Heart right ventricle (tissue), 16 donors: ENCODE data around the gene FRS3. TPM values are rescaled to one million over a fixed set of nuclear protein-coding genes. Genes with fewer than 3 reads are reported as not detected.

Source experiments
- ATAC-seq, 8 donors: fragments of 200-7000 bp; cut with Tn5 transposase; one replicate each; pipeline ENCODE4 v1.9.1; 2020; ENCODE audit warnings: mild to moderate bottlenecking in 8 of 8, moderate library complexity in 8 of 8, moderate number of reproducible peaks in 1 of 8
- DNase-seq, 2 donors: peaks; one replicate each; pipeline ENCODE4 v3.0.0-alpha.2; 2020
- H3K27ac ChIP-seq, 10 donors: fragments of 200-600 bp; sonication (generic) in 2 of 10; one replicate each; pipeline versions ENCODE4 v1.5.0 to v1.8.0; 2020 to 2022; ENCODE audit warnings: mild to moderate bottlenecking in 3 of 10
- H3K27me3 ChIP-seq, 7 donors: fragments of 200-600 bp; one replicate each; pipeline ENCODE4 v1.8.0; 2021 to 2022; ENCODE audit warnings: mild to moderate bottlenecking in 2 of 7
- H3K36me3 ChIP-seq, 9 donors: fragments of 200-600 bp; sonication (generic) in 1 of 9; one replicate each; pipeline versions ENCODE4 v1.5.0 to v1.8.0; 2020 to 2022; ENCODE audit warnings: mild to moderate bottlenecking in 2 of 9
- H3K4me1 ChIP-seq, 9 donors: fragments of 200-600 bp; sonication (generic) in 1 of 9; one replicate each; pipeline versions ENCODE4 v1.5.0 to v1.8.0; 2020 to 2022; ENCODE audit warnings: mild to moderate bottlenecking in 4 of 9
- H3K4me3 ChIP-seq, 10 donors: fragments of 200-600 bp; sonication (generic) in 2 of 10; one replicate each; pipeline versions ENCODE4 v1.5.0 to v1.8.0; 2020 to 2022; ENCODE audit warnings: mild to moderate bottlenecking in 7 of 10, moderate library complexity in 2 of 10
- H3K9me3 ChIP-seq, 11 donors: fragments of 200-600 bp in 10 of 11; sonication (generic) in 2 of 11; one replicate each; pipeline versions ENCODE4 v1.5.0 to v1.8.0; 2013 to 2022; ENCODE audit warnings: mild to moderate bottlenecking in 2 of 11, control low read depth in 1 of 11, moderate library complexity in 1 of 11
- CTCF ChIP-seq, 9 donors: fragments of 200-600 bp; sonication (generic) in 2 of 9; IDR thresholded peaks; one replicate each; pipeline versions ENCODE4 v1.5.0 to v1.8.0; 2021 to 2022; ENCODE audit warnings: antibody characterized with exemption in 9 of 9, mild to moderate bottlenecking in 5 of 9, moderate library complexity in 1 of 9
- WGBS, 2 donors: extraction: QIAGEN DNeasy Blood & Tissue Kit; methylation state at CpG; one replicate each; pipeline ENCODE4 v1.1.7; 2013; ENCODE audit warnings: inconsistent platforms in 1 of 2; 5-methylcytosine and 5-hydroxymethylcytosine counted together
- intact Hi-C, 10 donors: fragments of 100-400 bp; cut with DNase I; formaldehyde crosslinking; loops; one replicate each; pipeline versions ENCODE4 v1.11.1 to v1.14.2; 2022
- polyA plus RNA-seq, 2 donors: library from polyadenylated mRNA; stranded (reverse); fragments of 200-250 nt; gene quantifications; one replicate each; pipeline ENCODE4 v1.2.3, GENCODE V29; 2013
- total RNA-seq, 10 donors: library from RNA; stranded (reverse); fragmentation: NEBNext Ultra II Directional in 3 of 10; extraction: Animal tissue kit (Norgen Biotek cat#: 25700) in 3 of 10; gene quantifications; one replicate each; pipeline versions ENCODE4 v1.2.1 to v1.2.4, GENCODE V29; 2021 to 2023
- donor health status: Arrhythmogenic right ventricular cardiomyopathy.
- donor health status: ischemic (EF 13 %, LVEDD 7.1; RV severe dilation, severe dysfunction).
- donor health status: healthy with polysubstance abuse.
- donor health status: DM: no; HTN: yes; CAD: no.
- donor health status: DM: no; HTN: no; CAD: no.
- donor health status: ischemic (EF 25% LVEDD 6.9; RV normal size, moderate dysfunction).
- donor health status: ischemic (EF 25% LVEDD 5.7; RV mildly dilated, moderate dysfunction).
- donor health status: healthy.
- donor health status: DM: yes; HTN: yes; CAD: no.
- donor health status: Ischemic cardiomyopathy.
- donor health status: ischemic (EF 35%, LVEDD 5.7; RV mildly dilated, moderate dysfunction).
- donor health status: nonischemic (EF 11% LVEDD 7.7; RV severe dilation, severe dysfunction).
- donor health status: DM: yes; HTN: yes; CAD: no.
- donor health status: PGD.
- donor health status: ischemic (EF 29% LVEDD 5.4; RV normal size, mild dysfunction).
- donor health status: nonischemic (EF 23%, LVEDD 6.1; RV moderate dilation, normal function).

The FRS3 gene
- total and polyA plus RNA-seq, 12 donors: 2.8 to 8.7 (median 5.8) TPM

- Histone ChIP-seq H3K27me3 (no peaks in the 10 kb centered on the region), H3K4me3 (no peak overlapping the region), H3K4me1 (peaks cover 0 to 14% (median 3%) of the 10 kb centered on the region in 9 donors), H3K36me3 (peaks cover 0 to 69% (median 11%) of the 10 kb centered on the region in 9 donors), H3K9me3 (no peaks in the 10 kb centered on the region), H3K27ac (no peak overlapping the region)
- intact Hi-C loops: loop anchor here in 3 of 10 donors (5.0 to 10.0 kb wide), 3 partner anchors 96 to 123 kb away; partner anchors contain the start of genes BYSL (in 1 of the 3), MED20 (in 1 of the 3) and USP49 (in 1 of the 3)
- TF ChIP-seq CTCF (IDR thresholded peaks at IDR 0.05): no peak
- ATAC-seq (no peak), DNase-seq (no peak)
- 97% methylated on average over 7 of the region's 7 CpGs for WGBS, 2 donors
Measured at GRCh38 chr6:41798901-41799558, 19.3 kb upstream of the FRS3 start.

DNA sequence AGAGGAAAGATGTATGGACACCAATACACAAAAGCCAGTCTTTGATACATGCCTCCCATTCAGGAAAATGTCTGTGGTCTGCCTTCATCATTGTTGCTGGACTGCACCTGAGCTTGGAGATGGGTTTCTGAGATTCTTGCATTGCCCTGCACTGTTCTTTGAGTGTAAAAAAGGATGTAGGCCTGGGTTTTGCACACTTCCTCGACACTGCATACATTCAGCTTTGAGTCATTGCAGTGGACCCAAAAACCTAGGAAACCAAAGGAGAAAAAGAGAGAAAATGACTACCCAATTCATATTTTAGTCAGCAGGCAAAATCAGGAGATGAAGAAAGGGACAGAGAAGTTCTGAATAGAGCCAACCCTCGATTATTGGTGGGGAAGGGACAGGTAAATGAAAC is 16.8 kb upstream of the FRS3 start:
- no peak overlapping the region for H3K4me3 ChIP-seq
- H3K9me3 ChIP-seq: no peaks in the 10 kb centered on the region
- no peak overlapping the region for H3K27ac ChIP-seq
- TF ChIP-seq CTCF (IDR thresholded peaks at IDR 0.05): no peak
- WGBS, 2 donors: 96% methylated on average over 2 of the region's 2 CpGs
- peaks cover 0 to 33% (median 4%) of the 10 kb centered on the region in 9 donors for H3K4me1 ChIP-seq
- H3K27me3 ChIP-seq: no peaks in the 10 kb centered on the region
- intact Hi-C loops: loop anchor here in 3 of 10 donors (5.0 to 10.0 kb wide), 3 partner anchors 98 to 126 kb away; partner anchors contain the start of genes BYSL (in 1 of the 3), MED20 (in 1 of the 3) and USP49 (in 1 of the 3)
- DNase-seq (no peak), ATAC-seq (no peak)
- peaks cover 0 to 82% (median 18%) of the 10 kb centered on the region in 9 donors for H3K36me3 ChIP-seq

DNA sequence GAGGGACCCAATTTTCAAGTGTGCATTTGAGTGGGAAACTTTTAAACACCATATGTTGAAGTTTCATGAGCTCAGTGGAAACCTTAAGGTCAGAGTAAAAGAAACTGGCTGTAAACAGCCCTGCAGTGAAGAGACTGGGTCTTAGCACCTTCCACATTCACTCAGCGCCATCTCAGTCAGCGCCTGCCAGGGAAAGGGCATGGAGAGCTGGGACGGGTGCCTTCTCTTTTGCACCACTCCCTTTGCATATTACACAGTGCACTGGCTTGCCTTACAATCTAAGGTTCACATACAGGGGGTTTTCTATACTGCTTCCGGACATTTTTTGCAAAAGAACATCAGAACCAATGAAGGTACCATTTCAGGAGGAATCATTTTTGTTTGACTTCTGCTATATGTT is 12.3 kb upstream of the FRS3 start:
- no peaks in the 10 kb centered on the region for H3K27me3 ChIP-seq
- no peak for TF ChIP-seq CTCF (IDR thresholded peaks at IDR 0.05)
- H3K27ac ChIP-seq: peak overlapping the region in 5 of 10 donors; percentile 2 to 82 (median 23)
- intact Hi-C loops: loop anchor here in 2 of 10 donors (10.0 kb wide), 2 partner anchors 103 to 113 kb away; partner anchors contain the start of gene USP49 (in 1 of the 2)
- no peaks in the 10 kb centered on the region for H3K9me3 ChIP-seq
- peaks cover 0 to 84% (median 14%) of the 10 kb centered on the region in 9 donors for H3K36me3 ChIP-seq
- DNase-seq (no peak), ATAC-seq (no peak)
- peaks cover 0 to 55% (median 26%) of the 10 kb centered on the region in 9 donors for H3K4me1 ChIP-seq
- 76 to 78% methylated on average over 4 of the region's 4 CpGs for WGBS, 2 donors
- H3K4me3 ChIP-seq: no peak overlapping the region

DNA sequence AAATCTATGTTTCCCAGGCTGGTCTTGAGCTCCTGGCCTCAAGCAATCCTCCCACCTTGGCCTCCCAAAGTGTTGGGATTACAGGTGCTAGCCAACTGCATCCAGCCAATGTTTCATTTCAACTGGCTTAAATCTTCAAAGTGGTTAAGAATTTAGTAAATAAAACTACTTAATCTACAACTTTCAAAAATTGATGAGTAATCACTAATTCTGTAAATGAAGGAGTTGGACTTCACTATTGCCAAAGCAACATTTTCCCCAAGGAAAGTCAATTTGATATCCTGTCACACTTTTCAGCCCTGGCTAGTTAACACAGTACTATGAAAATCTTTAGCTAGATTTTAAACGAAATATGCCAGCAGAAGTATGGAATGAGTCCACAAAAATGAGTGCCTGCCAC is 11.6 kb upstream of the FRS3 start:
- WGBS, 2 donors: 79 to 84% methylated on average over 1 of the region's 1 CpG
- intact Hi-C loops: loop anchor here in 2 of 10 donors (10.0 kb wide), 2 partner anchors 103 to 113 kb away; partner anchors contain the start of gene USP49 (in 1 of the 2)
- peaks cover 0 to 56% (median 31%) of the 10 kb centered on the region in 9 donors for H3K4me1 ChIP-seq
- no peak overlapping the region for H3K4me3 ChIP-seq
- DNase-seq (no peak), ATAC-seq (no peak)
- TF ChIP-seq CTCF (IDR thresholded peaks at IDR 0.05): no peak
- peaks cover 0 to 77% (median 14%) of the 10 kb centered on the region in 9 donors for H3K36me3 ChIP-seq
- H3K27me3 ChIP-seq: no peaks in the 10 kb centered on the region
- no peaks in the 10 kb centered on the region for H3K9me3 ChIP-seq
- H3K27ac ChIP-seq: peak overlapping the region in 1 of 10 donors; percentile 82
